NCI-H146 (cell line): ENCODE measurements around the gene UHMK1.
A peak's percentile ranks its signal among the peaks of the same experiment; 100 is the strongest.

ENCODE experiments used
- DNase-seq: peaks from one replicate; lab custom pipeline; 2025; lab: John Stamatoyannopoulos, UW

UHMK1 gene

GRCh38 chr1:162530307-162530987 is 32.8 kb downstream of the UHMK1 start:
- DNase-seq: no peak

GRCh38 chr1:162530988-162531319 is 33.3 kb downstream of the UHMK1 start:
- no peak for DNase-seq

- no peak for DNase-seq
Measured at GRCh38 chr1:162535501-162535900, 37.9 kb downstream of the UHMK1 start.

GRCh38 chr1:162536511-162536910 is 38.9 kb downstream of the UHMK1 start:
- DNase-seq: no peak

- DNase-seq: no peak
Measured at GRCh38 chr1:162537216-162537615, 39.6 kb downstream of the UHMK1 start.

- no peak for DNase-seq
Measured at GRCh38 chr1:162538815-162539431, 41.3 kb downstream of the UHMK1 start.

GRCh38 chr1:162541619-162542141 is 44.1 kb downstream of the UHMK1 start:
- no peak for DNase-seq

- no peak for DNase-seq
Measured at GRCh38 chr1:162543228-162543627, 45.6 kb downstream of the UHMK1 start.

- DNase-seq: no peak
Measured at GRCh38 chr1:162548170-162548569, 50.6 kb downstream of the UHMK1 start.

- no peak for DNase-seq
Measured at GRCh38 chr1:162549001-162549400, 51.4 kb downstream of the UHMK1 start.

- no peak for DNase-seq
Measured at GRCh38 chr1:162550925-162551324, 53.3 kb downstream of the UHMK1 start.

- DNase-seq: no peak
Measured at GRCh38 chr1:162551969-162552683, 54.5 kb downstream of the UHMK1 start.

- no peak for DNase-seq
Measured at GRCh38 chr1:162552684-162553252, 55.1 kb downstream of the UHMK1 start.

- no peak for DNase-seq
Measured at GRCh38 chr1:162554258-162554657, 56.6 kb downstream of the UHMK1 start.

- no peak for DNase-seq
Measured at GRCh38 chr1:162557536-162557935, 59.9 kb downstream of the UHMK1 start.

GRCh38 chr1:162560303-162561036 is 62.9 kb downstream of the UHMK1 start:
- no peak for DNase-seq

- peak; percentile 96 for DNase-seq
Measured at GRCh38 chr1:162561037-162561615, 63.5 kb downstream of the UHMK1 start.

GRCh38 chr1:162561616-162562469 is 64.2 kb downstream of the UHMK1 start, which contains the start of gene UAP1:
UAP1 (plus strand) TSS chr1:162561722; CDS start chr1:162566069, 4,347 bp downstream.
- peak; percentile 40 for DNase-seq

GRCh38 chr1:162562470-162562828 is 64.8 kb downstream of the UHMK1 start:
- DNase-seq: no peak

GRCh38 chr1:162564762-162565218 is 67.2 kb downstream of the UHMK1 start:
- no peak for DNase-seq

- DNase-seq: no peak
Measured at GRCh38 chr1:162565460-162565859, 67.8 kb downstream of the UHMK1 start.
